GM12878 (cell line): ENCODE results near the gene KRTCAP3.

Source experiments
- BHLHE40 ChIP-seq, 2 experiments: fragments of 450-650 bp in 1 of 2; IDR thresholded peaks; 2 replicates each; pipeline ENCODE4 v1.6.1; 2011 to 2017; ENCODE audit warnings: low read depth in 2 of 2, borderline replicate concordance in 1 of 2, improper control_type of control experiment in 1 of 2, low read length in 1 of 2, mild to moderate bottlenecking in 1 of 2
- EZH2 ChIP-seq: IDR thresholded peaks from 2 replicates; pipeline ENCODE4 v1.6.1; 2012; ENCODE audit warnings: low read depth, mild to moderate bottlenecking, control low read depth, inconsistent platforms, low read length, borderline replicate concordance; ENCODE audit not compliant: control insufficient read depth
- POLR2A ChIP-seq: IDR thresholded peaks from 2 replicates; pipeline ENCODE4 v1.6.1; 2011; ENCODE audit warnings: low read depth, mild to moderate bottlenecking, low read length
- POLR2AphosphoS5 ChIP-seq: IDR thresholded peaks from 2 replicates; pipeline ENCODE4 v1.6.1; 2011; ENCODE audit warnings: mild to moderate bottlenecking, low read length, inconsistent platforms
- POU2F2 ChIP-seq: IDR thresholded peaks from 3 replicates; pipeline ENCODE4 v1.6.1; 2011; ENCODE audit warnings: low read depth, mild to moderate bottlenecking, low read length, borderline replicate concordance
- SPI1 ChIP-seq: IDR thresholded peaks from 2 replicates; pipeline ENCODE4 v1.6.1; 2011; ENCODE audit warnings: low read depth, mild to moderate bottlenecking, low read length, moderate library complexity, borderline replicate concordance; ENCODE audit not compliant: insufficient read depth
- TAF1 ChIP-seq: IDR thresholded peaks from 2 replicates; pipeline ENCODE4 v1.6.1; 2011; ENCODE audit warnings: mild to moderate bottlenecking, low read depth, low read length, borderline replicate concordance
- TF ChIP-seq, protein P1 (sequence below), 3 experiments: IDR thresholded peaks in 2 of 3; conservative IDR thresholded peaks in 1 of 3; 2 replicates each; pipeline ENCODE4 v1.5.1; 2011; ENCODE audit warnings: low read depth in 3 of 3, low read length in 3 of 3, mild to moderate bottlenecking in 3 of 3, control low read depth in 2 of 3, moderate library complexity in 2 of 3, inconsistent platforms in 1 of 3, mixed read lengths in 1 of 3; ENCODE audit not compliant: control insufficient read depth in 2 of 3, insufficient read depth in 1 of 3; ENCODE audit errors: extremely low read depth in 1 of 3
- TF ChIP-seq, protein P2 (sequence below): fragments of 450-650 bp; IDR thresholded peaks from 2 replicates; pipeline ENCODE4 v1.6.1; 2017; ENCODE audit warnings: antibody characterized with exemption, mild to moderate bottlenecking, moderate library complexity

DNA sequence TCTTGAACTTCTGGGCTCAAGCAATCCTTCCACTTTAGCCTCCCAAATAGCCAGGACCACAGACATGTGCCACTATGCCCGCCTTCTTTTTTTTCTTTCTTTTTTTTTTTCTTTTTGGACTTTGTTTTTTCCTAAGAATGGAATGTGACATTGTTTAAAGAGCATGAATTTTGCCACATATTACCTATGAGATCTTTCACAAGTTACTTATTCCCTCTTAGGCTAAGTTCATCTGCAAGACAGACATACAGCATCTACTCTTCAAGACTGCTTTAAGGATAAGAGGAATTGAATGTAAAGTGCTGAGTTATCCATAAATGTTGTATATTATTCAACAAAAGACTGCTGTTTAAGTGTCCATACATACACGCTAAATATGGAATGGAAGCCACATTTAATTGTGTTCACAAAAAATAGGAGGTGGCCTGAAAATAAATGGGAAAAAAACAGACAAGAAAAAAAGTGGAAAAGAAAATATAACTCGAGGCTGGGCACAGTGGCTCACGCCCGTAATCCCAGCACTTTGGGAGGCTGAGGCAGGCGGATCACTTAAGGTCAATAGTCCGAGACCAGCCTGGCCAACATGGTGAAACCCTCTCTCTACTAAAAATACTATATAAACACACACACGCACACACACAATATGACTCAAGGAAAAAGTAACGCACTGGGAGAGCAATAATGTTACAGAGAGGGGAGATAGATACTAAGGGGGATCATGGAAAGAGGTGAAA is 29.6 kb upstream of the KRTCAP3 start:
- no peak for TF ChIP-seq SPI1
- TF ChIP-seq EZH2: no peak
- TF ChIP-seq BHLHE40 (IDR thresholded peaks at IDR 0.05; ENCODE audit: borderline replicate concordance in 1 of 2, low read depth in 2 of 2, low read length in 1 of 2): no peak
- TF ChIP-seq POLR2A: no peak
- TF ChIP-seq POU2F2: no peak
- no peak for TF ChIP-seq POLR2AphosphoS5
- TF ChIP-seq, protein P1, sequence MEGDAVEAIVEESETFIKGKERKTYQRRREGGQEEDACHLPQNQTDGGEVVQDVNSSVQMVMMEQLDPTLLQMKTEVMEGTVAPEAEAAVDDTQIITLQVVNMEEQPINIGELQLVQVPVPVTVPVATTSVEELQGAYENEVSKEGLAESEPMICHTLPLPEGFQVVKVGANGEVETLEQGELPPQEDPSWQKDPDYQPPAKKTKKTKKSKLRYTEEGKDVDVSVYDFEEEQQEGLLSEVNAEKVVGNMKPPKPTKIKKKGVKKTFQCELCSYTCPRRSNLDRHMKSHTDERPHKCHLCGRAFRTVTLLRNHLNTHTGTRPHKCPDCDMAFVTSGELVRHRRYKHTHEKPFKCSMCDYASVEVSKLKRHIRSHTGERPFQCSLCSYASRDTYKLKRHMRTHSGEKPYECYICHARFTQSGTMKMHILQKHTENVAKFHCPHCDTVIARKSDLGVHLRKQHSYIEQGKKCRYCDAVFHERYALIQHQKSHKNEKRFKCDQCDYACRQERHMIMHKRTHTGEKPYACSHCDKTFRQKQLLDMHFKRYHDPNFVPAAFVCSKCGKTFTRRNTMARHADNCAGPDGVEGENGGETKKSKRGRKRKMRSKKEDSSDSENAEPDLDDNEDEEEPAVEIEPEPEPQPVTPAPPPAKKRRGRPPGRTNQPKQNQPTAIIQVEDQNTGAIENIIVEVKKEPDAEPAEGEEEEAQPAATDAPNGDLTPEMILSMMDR (IDR thresholded peaks at IDR 0.05 in 2 of 3, conservative IDR thresholded peaks at IDR 0.05 in 1 of 3; ENCODE audit: control insufficient read depth in 2 of 3, extremely low read depth in 1 of 3, insufficient read depth in 1 of 3, low read depth in 3 of 3, low read length in 3 of 3): no peak
- no peak for TF ChIP-seq TAF1
- TF ChIP-seq, protein P2, sequence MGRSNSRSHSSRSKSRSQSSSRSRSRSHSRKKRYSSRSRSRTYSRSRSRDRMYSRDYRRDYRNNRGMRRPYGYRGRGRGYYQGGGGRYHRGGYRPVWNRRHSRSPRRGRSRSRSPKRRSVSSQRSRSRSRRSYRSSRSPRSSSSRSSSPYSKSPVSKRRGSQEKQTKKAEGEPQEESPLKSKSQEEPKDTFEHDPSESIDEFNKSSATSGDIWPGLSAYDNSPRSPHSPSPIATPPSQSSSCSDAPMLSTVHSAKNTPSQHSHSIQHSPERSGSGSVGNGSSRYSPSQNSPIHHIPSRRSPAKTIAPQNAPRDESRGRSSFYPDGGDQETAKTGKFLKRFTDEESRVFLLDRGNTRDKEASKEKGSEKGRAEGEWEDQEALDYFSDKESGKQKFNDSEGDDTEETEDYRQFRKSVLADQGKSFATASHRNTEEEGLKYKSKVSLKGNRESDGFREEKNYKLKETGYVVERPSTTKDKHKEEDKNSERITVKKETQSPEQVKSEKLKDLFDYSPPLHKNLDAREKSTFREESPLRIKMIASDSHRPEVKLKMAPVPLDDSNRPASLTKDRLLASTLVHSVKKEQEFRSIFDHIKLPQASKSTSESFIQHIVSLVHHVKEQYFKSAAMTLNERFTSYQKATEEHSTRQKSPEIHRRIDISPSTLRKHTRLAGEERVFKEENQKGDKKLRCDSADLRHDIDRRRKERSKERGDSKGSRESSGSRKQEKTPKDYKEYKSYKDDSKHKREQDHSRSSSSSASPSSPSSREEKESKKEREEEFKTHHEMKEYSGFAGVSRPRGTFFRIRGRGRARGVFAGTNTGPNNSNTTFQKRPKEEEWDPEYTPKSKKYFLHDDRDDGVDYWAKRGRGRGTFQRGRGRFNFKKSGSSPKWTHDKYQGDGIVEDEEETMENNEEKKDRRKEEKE: no peak
